CD4-positive, alpha-beta T cell treated with Interleukin-2 at 100 ng/mL for 4 hours (primary cell): ENCODE measurements around the gene CLEC3B.
A peak's percentile ranks its signal among the peaks of the same experiment; 100 is the strongest.

Source experiments
- DNase-seq: peaks from one replicate; pipeline ENCODE4 v3.0.0-alpha.2; 2020; ENCODE audit warnings: low spot score

CLEC3B gene

DNA sequence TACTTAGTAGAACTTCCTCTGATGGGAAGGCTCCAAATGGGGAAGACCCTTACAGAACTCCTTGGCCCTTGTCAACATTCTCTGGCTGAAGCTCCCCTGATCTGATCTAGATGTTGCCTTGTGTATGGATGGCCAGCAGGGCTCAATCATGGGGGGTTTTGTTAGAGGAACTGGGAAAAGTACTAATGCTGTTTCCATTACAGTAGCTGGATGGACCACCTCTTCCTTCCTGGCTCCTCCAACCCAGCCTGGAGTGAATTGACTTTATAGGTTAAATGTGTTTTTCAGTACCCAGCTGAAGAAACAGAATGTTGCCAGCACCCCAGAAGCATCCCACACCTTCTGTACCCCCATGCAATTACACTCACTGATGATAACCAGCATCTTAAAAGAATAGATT lies 22.7 kb upstream of the CLEC3B start:
- no peak for DNase-seq

DNA sequence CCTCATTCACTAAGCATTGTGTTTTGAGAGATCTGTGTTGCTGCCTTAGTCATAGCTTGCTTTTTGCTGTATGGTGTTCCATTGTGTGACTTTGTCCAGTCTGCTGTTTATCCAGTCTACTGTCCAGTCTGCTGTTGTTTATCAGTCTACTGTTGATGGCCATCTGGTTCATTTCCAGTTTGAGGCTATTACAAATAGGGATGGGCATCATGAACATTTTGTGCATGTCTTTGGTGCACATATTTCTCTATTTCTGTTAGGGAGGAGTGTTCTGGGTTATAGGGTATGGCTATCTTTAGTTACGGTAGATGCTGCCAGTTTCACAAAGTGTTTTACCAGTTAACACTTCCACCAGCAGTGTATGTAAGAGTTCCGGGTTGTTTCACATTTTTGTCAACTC lies 22.2 kb upstream of the CLEC3B start:
- DNase-seq: no peak

DNA sequence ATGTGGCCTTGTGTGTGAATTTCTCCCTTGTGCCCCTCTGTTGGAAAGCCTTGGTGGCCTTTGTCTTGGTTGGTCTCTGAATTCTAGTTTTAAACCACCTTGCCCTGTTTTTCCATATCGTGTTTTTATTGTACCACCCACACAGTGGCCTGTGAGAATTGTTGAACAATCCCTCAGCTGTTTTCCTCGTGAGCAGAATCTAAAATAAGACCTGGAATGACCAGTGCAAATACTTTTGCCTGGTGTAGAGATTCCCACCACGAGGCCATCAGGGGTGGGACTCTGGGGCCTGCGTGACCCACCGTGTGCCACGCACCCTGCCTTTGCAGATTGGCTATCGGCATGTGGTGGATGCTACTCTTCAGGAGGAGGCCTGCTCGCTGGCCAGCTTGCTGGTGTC lies 19.0 kb upstream of the CLEC3B start:
- no peak for DNase-seq

DNA sequence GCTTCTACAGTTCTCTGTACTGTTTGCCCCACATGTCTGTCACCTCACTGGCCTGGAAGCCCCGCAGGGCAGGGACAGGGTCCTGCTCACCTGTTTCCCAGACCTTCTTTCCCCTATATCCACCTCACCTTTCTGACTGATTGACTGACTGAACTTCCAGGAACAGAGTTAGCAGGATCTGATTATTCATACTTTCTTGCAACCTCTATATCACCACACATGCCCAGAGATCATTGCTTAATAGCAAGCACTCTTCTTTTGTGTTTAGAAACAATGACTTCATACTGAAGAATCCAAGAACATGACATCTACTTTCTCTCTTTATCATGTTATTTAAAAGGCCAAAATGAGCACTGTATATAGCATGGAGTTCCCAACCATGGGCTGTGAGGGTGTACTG lies 18.0 kb upstream of the CLEC3B start:
- DNase-seq: no peak

DNA sequence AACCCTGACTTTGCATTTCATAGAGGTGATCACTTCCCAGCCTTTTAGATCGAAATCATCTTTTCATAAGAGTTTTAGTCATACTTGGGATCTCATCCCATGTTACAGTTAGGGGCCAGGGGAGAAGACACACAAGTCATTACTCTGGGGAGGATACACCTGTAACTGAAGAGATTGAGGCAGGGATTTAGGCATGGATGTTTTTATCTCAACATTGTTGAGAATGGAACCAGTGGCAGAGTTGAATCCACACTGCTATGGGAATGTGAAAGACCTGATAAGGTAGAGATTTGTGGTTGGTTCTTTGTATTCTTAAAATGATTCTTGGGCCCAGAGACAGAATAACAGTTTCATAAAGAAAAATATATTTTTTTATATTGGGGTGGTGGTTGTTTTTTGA lies 16.2 kb upstream of the CLEC3B start:
- DNase-seq: no peak

DNA sequence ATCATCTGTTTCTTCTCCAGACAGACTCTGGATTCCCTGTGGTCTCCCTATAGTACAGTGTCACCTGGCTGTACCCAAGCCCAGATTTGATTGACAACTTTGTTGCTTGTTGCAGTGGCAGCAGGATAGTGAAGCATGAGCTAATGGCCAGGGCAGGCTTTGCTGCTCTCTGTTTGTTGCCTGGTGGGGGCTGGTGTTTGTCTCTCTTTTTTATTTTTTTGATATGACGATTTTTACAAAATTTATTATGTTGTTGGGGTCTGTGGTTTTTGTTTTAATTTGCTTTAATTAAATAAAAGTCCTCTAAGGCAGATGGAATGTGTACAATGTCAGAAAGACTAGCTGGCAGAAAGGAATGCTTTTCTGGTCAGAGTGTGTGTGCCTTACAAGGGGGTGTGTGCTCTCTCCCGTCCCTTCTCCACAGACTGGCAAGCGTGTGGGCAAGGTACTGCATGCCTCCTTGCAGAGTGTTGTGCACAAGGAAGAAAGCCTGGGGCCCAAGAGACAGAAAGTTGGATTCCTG lies 15.2 kb upstream of the CLEC3B start:
- no peak for DNase-seq

DNA sequence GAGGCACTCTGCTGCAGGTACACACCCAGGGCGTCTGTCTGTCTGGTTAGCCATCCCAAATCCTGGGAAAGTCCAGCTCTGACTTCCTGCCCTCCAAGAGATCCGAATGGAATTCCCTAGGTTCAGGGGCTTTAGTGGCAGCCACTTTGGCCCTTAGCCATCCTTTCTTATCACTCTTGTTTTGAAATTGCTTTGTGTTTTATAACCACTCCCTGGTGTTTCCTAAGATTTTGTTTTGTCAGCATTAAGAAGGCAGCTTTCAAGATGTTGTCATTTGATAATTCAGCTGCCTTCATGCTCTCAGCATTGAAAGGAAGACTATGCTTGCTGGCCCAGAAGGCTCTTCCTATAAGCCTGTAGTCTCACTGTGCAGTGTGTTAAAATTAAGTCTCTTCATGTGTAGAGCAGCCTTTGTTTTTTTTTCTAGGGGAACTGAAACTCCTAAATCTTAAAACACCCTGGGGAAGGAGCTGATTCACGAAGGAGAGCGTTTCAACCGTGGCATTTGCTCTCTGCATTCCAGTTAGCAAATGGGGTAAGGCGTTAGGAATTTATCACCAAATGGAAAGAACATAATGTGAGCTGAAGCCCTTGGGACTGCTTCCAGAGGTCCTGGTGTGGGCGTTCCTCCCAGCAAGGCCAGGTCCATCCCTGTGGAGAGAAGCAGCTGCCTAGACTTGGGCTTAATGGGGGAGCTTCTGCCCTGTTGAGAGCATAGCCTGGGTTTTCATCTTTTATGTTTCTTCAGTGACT lies 14.2 kb upstream of the CLEC3B start:
- DNase-seq: no peak

DNA sequence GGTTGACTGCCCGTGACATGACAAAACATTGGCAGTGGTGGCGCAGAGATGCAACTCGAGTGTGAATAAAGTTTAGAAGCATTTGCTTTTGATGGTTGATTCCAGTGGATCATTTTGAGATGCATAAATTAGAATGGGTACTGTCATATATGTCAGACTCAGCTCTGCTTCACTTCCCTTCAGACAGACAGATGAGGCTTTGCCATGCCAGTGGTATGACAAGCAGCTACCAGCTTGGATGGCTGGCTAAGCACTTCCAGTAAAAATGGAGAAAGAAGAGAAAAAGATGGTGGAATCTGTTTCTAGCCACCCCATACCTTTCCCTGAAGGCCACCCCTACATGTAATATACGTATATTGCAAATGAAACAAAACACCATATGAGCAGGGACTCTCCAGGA lies 13.5 kb upstream of the CLEC3B start:
- DNase-seq: no peak

DNA sequence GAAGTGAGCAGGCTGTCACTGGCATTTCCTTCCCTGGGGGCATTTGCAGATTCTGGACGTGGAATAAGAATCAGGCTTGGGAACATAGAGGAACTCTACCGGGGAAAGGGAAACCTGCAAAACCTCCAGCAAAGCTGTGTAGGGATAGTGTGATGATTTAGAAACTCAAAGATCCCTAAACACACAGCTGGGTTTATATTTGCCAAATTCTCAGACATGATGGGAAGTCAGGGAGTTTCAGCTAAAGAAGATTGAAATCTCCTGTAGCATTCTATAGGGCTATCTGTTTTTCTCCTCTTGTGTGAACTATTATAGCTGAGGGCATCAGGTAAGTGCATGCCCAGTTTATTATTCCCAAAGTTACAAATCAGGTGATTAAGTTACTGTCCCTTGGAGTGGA lies 9.2 kb upstream of the CLEC3B start:
- no peak for DNase-seq

DNA sequence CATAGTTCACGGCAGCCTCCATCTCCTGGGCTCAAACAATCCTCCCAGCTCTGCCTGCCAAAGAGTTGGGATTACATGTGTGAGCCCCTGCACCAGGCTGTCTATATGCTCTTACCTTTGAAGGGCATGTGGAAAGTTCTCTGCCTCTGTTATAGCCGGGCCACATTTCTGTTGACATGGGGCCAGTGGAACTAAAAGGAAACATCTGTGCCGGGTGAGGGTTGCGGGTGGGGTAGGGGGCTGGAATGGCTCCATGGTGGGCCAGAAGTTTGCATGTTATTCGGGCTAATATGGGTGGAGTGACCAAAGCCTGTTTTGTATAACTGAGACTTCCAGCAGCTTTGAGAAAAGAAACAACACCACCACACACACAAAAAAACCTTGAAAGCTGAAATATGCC lies 8.3 kb upstream of the CLEC3B start:
- DNase-seq: no peak

DNA sequence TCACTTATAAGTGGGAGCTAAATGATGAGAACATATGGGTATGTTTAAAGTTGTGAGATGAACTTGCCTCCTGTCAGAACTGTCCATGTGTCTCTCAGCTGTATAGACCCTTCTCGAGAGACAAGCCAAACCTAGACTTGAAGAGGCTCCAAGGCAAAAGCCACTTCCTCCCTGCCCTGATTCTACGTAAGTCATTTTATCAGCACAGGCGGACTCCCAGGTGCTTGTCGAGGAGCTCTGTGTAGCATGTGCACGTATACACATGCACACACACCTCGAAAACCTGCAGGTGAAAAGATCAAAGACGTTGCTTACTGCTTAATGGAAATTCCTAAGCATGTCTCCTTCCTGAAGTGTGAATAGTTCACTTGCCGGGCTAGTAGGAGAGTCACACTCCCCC lies 5.6 kb upstream of the CLEC3B start:
- DNase-seq: peak; percentile 13

DNA sequence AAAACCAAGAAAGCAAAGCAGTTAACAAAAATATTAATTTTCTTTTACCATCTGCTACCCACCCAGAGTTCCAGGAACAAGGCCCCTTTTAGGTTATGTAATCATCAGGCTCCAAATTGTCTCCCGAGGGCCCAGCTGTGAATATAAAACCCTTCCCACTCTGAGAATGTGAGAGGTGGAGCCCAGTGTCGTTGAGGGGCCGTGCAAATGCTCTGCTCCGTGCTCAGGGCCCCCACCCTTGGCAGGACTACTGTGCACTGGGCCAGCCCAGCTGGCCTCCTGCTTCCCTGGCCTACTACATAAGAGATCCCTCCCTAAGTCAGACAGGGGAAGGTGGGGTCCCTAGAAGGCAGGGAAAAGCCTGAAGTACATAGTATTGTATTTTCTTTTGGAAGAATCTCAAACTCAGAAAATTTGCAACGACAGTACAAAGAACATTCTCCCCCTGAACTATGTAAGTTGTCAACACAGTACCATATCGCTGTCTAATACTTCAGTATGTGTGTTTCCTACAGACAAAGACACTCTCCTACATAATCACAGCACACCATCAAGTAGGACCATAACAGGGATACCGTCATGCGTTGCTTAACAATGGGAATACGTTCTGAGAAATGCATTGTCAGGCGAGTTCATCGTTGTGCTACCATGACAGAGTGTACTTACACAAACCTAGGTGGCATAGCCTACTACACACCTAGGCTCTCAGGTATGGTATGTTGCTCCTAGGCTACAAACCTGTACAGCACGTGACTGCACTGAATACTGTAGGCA lies 4.4 kb upstream of the CLEC3B start:
- DNase-seq: no peak

DNA sequence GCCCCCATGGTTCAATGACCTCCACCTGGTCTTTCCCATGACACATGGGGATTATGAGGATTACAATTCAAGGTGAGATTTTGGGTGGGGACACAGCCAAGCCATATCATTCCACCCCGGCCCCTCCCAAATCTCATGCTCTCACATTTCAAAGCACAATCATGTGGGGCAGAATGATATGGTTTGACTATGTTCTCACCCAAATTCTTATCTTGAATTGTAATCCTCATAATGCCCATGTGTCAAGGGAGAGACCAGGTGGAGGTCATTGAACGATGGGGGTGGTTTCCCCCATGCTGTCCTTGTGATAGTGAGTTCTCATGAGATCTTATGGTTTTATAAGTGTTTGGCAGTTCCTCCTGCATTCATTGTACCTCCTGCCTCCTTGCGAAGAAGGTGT lies 2.4 kb upstream of the CLEC3B start:
- DNase-seq: no peak

DNA sequence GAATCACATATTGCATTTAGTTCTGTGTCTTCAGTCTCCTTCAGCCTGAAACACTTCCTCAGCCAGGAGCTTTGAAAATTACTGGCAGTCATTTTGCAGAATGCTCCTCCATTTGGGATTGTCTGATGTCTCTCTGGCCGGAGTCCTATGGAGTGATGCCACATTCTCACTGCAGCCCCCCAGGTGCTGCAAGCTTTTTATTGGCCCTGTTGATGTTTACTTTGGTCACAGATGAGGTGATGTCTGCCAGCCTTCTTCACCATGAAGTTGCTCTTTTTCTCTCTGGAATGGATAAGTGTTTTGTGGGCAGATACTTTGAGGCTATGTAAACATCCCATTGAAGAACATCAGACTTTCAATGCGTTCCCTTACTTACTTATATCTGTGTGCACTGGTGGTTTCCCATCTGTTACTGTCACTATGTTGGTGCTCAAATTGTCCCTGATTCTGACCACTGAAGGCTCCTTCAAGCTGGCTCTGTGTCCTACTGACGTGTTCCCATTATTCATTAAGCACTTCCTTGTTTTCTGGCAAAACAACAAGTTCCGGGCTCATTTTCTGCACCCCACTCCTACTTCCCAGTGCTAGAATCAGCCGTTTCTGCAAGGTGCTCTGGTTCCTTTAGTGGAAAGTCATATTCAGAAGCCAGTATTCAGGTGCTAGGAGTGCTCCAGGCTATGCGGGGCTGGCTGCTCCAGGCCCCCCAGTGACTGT lies 1.4 kb upstream of the CLEC3B start:
- DNase-seq: no peak

DNA sequence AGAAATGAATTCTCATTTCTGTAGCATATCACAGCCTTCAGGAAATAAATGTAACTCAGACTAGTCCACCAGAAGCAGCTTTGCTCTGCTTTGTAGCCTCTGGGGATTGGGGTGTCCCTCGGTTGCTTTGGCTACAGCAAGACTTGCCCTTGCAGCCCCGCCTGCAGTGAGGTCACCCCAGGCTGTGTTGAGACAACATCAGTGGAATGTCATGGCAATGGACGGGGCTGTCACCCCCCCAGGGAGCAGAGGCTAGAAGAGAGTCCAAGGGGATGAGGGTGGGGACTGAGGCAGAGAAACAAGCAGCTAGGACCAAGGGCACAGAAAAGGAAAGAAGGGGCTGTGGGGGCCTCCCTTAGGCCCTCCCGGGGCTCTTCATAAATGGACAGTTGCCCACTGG lies 854 bp downstream of the CLEC3B start:
- no peak for DNase-seq

DNA sequence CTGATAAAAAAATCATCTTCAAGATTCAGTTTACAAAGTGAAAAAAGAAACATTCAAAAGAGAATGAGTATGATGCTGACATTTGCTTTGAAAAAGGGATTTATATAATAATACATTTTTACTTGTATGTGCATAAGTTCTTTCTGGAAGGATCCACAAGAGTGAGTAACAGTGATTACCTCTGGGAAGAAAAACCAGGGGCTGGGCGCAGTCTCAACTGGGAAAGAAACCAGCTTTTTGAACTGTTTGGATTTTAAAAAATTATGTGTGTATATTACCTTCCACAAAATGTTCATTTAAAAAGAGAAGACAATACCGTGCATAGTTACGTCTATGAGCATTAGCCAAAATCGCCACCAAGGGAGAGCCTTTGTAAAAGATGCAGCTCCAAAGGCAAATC lies 1.3 kb downstream of the CLEC3B start:
- no peak for DNase-seq

DNA sequence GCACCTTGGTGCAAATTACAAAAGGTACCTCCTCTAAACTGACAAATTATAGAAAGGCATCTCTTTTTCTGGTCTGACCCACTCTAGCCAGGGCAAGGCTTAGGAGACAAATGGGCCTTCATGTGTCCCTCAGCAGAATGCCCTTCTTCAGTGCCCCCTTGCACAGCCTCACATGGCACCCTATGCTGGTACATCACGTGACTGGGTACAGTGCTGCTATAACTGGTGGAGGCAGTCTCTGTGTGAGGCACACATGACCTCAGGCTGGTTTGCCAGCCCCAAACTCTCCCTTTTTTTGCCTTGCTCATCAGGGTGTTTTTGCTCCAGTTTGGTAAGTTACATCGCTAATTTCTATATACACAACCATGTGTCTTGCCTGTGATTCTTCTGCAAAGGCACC lies 3.1 kb downstream of the CLEC3B start:
- DNase-seq: no peak

DNA sequence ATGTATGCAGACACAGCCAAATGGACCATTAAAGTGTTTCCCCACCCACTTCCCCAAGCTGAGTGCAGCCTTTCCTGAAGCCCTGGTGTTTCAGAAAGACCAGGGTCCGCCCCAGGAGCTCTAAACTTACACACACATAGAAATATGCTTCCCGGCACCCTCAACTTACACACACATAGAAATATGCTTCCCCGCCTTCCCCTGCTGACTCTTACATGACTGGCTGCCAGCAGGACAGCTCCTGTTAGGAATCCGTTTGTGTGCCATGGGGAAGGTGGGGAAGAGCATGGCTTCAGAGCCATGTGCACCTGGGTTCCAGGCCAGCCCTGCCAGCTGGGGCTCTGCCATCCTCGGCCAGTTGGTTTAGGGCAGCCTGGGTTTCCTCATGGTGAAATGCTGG lies 3.6 kb downstream of the CLEC3B start:
- no peak for DNase-seq

DNA sequence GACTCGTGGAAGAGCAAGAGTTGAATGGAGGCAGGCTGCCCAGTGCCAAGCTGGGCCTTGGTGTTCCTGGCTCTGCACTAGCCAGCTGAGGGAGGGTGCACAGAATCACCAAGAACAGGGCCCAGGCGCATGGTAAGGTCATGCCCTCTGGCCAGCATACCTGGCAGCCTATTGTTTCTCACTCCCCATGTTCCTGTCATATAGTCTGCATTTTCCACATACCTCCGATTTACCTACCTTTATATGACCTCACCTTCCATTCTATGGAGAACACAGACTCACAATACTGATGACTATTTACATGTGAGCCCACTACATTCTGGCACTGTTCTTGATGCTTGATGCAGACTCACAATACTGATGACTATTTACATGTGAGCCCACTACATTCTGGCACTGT lies 5.4 kb downstream of the CLEC3B start:
- DNase-seq: no peak

DNA sequence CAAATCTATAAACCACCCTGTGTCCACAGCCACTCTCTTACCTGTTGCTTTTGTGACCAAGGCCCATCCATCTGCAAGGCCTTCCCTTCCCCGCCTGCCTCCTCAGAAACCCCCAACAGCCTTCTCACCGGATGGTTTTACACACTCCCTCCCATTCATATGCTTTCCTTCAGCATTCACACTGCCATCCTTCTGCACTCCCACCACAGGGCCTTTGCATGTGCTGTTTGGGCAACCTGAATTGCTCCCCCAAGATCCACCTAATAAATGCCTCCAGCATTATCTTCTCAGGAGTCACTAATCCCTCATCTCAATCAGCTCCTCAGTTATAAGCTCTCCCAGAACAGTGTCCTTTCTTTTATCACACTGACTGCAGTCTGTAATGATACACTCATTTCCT lies 6.0 kb downstream of the CLEC3B start:
- no peak for DNase-seq

DNA sequence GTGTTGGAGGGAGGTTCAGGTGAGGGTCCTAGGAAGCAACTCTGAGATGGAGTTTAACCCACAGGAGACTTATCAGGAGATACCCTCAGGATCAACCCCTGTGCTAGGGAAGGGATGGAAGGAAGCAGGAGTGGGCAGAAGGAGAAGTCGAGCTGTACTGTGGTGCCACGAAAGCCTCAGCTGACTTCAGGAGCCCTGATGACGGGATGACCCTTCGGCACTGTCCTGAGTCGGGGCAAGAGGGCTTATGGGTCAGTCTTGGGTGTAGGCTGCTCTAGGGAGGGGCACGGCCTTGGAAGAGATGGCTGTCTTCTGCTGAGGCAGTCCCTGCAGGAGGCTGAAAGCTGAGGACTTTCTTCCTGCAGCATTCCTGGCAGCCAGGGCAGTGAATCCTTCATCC lies 7.7 kb downstream of the CLEC3B start:
- DNase-seq: no peak

DNA sequence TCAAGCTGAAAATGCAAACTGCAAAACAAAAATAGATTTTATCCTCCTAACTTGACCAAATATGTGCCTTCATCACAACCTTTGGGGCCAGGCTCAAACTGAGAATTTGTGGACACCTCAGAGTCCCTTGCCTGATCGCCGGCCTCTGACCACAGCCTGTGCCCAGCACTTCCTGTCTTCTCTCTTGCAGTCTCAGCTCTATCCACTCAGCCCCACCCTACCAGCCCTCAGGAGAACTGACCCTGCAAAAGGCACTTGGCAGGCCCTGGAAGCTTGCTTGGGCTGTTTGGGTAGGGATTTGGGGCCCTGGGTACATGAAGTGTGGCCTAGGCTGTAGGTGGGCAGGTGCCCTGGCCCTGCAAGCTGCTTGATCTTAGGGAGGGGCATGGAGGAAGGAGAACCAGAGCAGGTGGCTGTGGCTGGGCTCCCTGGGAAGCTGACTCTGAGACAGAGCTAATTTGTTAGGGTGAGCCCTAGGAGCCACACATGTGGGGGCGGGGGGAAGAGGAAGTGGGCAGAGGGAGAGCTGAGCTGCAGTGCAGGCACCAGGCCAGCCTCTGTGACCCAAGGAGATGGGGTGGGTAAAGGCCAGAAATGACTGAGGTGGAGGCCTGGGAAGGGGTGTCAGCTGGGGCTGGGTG lies 8.6 kb downstream of the CLEC3B start:
- DNase-seq: no peak
